Motor neuron (in vitro differentiated cells): ENCODE data around the gene CHERP. TPM values are rescaled to one million over a fixed set of nuclear protein-coding genes. Genes with fewer than 3 reads are reported as not detected.

Experiments
- ATAC-seq, 8 experiments: fragments of 200-7000 bp; cut with Tn5 transposase; replicated peaks in 6 of 8; 2 replicates each; pipeline ENCODE4 v1.8.0; 2021; ENCODE audit warnings: mild to moderate bottlenecking in 8 of 8, moderate library complexity in 8 of 8
- H3K27ac ChIP-seq, 2 donors: fragments of 250-450 bp; sonication (Bioruptor Pico); 2 replicates each; pipeline ENCODE4 v1.9.0; 2021; ENCODE audit warnings: antibody characterized with exemption in 2 of 2, mild to moderate bottlenecking in 2 of 2, moderate library complexity in 1 of 2
- H3K4me1 ChIP-seq, 2 donors: fragments of 250-450 bp; sonication (Bioruptor Pico); replicated peaks in 1 of 2; 2 replicates each; pipeline ENCODE4 v1.6.1; 2021; ENCODE audit warnings: antibody characterized with exemption in 2 of 2, mild to moderate bottlenecking in 2 of 2, moderate library complexity in 1 of 2
- H3K4me3 ChIP-seq, 5 donors: fragments of 250-450 bp; sonication (Bioruptor Pico); 2 replicates each; pipeline ENCODE4 v1.9.0; 2021; ENCODE audit warnings: antibody characterized with exemption in 5 of 5, mild to moderate bottlenecking in 5 of 5, moderate library complexity in 4 of 5
- WGBS, 10 experiments: fragments of 450-650 bp; shearing (Covaris generic); methylation state at CpG; one replicate each; pipeline ENCODE4 v1.0.0; 2022; 5-methylcytosine and 5-hydroxymethylcytosine counted together
- in situ Hi-C, 9 experiments: fragments of 400-800 bp; cut with MboI; loops; one replicate each; pipeline ENCODE4 v1.15.0; 2021; ENCODE audit warnings: low sequenced_read_pairs in 9 of 9, low pct_unique_long_range_greater_than_20kb in 2 of 9; ENCODE audit not compliant: unreplicated experiment in 9 of 9
- total RNA-seq, 8 experiments: library from RNA; unstranded; fragments of 300-600 nt; gene quantifications; 2 replicates each; pipeline versions ENCODE4 v1.2.3 to v1.2.4, GENCODE V29; 2022

Gene CHERP
- total RNA-seq, 8 experiments from 2014 or later, result 5.4 to 42.8 (median 14.1) TPM

- H3K4me1 ChIP-seq, result peaks cover 14 to 30% of the 10 kb centered on the region in 2 donors
- no peak overlapping the region for H3K27ac ChIP-seq
- ATAC-seq, result no peak
- in situ Hi-C loops, result loop anchor here in 1 of 9 experiments (10.0 kb wide), 1 partner anchor 51 kb away; the partner anchor contains the start of gene MED26
- H3K4me3 ChIP-seq, result peak overlapping the region; percentile 66 to 88 (median 74)
Observed at GRCh38 chr19:16573925-16574324, 31.7 kb upstream of the CHERP start.

GRCh38 chr19:16573296-16573695, 31.1 kb upstream of the CHERP start:
- no peak for ATAC-seq
- 0 to 80% (median 67%) methylated on average over 1 to 11 of the region's 13 CpGs; no CpG with 5 or more reads in 1 of the 10 experiments for WGBS, 10 experiments
- in situ Hi-C loops, result loop anchor here in 1 of 9 experiments (10.0 kb wide), 1 partner anchor 52 kb away; the partner anchor contains the start of gene MED26
- H3K27ac ChIP-seq, result peak overlapping the region; percentile 88 to 96
- H3K4me3 ChIP-seq, result peak overlapping the region; percentile 66 to 88 (median 74)
- peaks cover 14 to 30% of the 10 kb centered on the region in 2 donors for H3K4me1 ChIP-seq

GRCh38 chr19:16572332-16573211, 30.3 kb upstream of the CHERP start, which contains the start of gene SLC35E1:
Gene SLC35E1, minus strand, starts transcription at chr19:16572415. Its CDS starts 51 bp downstream, at chr19:16572364.
- 0 to 4% (median 0%) methylated on average over 1 to 17 of the region's 83 CpGs; no CpG with 5 or more reads in 1 of the 10 experiments for WGBS, 10 experiments
- peaks cover 14 to 30% of the 10 kb centered on the region in 2 donors for H3K4me1 ChIP-seq
- peak within 1 kb of the TSS; percentile 88 to 96 for H3K27ac ChIP-seq
- peak; percentile 90 to 97 (median 94) for ATAC-seq
- H3K4me3 ChIP-seq, result peak within 1 kb of the TSS; percentile 66 to 88 (median 74)
- in situ Hi-C loops, result loop anchor here in 1 of 9 experiments (10.0 kb wide), 1 partner anchor 52 kb away; the partner anchor contains the start of gene MED26

GRCh38 chr19:16571822-16572331, 29.6 kb upstream of the CHERP start:
- WGBS, 10 experiments, result 0 to 2% (median 1%) methylated on average over 2 to 27 of the region's 75 CpGs; no CpG with 5 or more reads in 7 of the 10 experiments
- in situ Hi-C loops, result loop anchor here in 1 of 9 experiments (10.0 kb wide), 1 partner anchor 53 kb away; the partner anchor contains the start of gene MED26
- Histone ChIP-seq H3K4me1 (peaks cover 14 to 30% of the 10 kb centered on the region in 2 donors), H3K27ac (peak overlapping the region; percentile 77 to 89), H3K4me3 (peak overlapping the region; percentile 66 to 88 (median 74))
- peak in 3 of 8 experiments; percentile 22 to 49 (median 28) for ATAC-seq

DNA sequence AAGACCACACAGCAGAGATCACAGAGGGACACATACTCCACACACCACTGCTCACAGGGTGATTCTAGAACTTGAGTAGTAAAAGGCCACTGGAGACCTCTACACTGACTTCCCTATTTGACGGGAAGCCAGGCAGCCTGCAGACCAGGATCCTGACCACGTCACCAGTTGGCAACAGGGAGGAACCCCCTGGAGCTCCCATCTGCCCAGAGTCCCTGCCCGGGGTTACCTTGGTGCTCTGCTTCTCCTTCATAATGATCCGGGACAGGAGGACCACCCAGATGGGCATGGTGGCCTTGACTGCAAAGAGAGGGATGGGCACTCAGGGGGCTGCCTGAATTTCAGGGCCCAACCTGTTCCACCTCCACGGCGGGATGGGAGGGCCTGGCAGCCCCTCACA, 29.0 kb upstream of the CHERP start:
- in situ Hi-C loops, result loop anchor here in 1 of 9 experiments (10.0 kb wide), 1 partner anchor 54 kb away; the partner anchor contains the start of gene MED26
- ATAC-seq, result no peak
- H3K27ac ChIP-seq, result peak overlapping the region; percentile 77 to 89

DNA sequence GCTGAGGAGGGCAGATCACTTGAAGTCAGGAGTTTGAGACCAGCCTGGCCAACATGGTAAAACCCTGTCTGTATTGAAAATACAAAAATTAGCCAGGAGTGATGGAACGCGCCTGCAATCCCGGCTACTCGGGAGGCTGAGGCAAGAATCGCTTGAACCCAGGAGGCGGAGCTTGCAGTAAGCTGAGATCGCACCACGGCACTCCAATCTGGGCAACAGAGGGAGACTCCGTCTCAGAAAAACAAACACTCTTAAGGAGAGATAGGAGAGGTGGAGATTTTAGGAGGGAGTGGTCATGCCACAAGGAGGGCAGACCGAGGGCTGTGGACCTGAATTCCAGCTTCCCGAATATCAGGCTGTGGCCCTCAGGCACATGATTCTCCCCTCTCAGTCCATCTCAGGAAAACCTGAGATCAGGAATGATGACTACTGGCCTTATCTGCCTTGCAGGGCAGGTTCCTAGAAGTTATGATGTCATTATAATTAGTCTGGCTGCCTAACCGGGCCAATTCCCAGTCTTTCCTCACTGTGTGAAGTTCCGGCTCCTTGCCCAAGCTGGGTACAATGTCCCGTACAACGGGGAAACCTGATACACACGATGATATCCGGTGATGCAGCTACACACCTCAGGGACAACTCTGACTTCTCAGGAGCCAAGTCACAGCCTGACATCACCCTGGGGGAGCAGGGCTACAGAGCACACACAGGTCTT, 27.5 kb upstream of the CHERP start:
- Histone ChIP-seq H3K4me3 (no peak overlapping the region), H3K27ac (no peak overlapping the region), H3K4me1 (peaks cover 14 to 28% of the 10 kb centered on the region in 2 donors)
- WGBS, 10 experiments, result 74 to 97% (median 85%) methylated on average over 2 to 15 of the region's 17 CpGs; no CpG with 5 or more reads in 3 of the 10 experiments
- in situ Hi-C loops, result loop anchor here in 1 of 9 experiments (10.0 kb wide), 1 partner anchor 55 kb away; the partner anchor contains the start of gene MED26
- no peak for ATAC-seq

More for the DNA sequence above, 29.0 kb upstream of the CHERP start:
- peaks cover 14 to 30% of the 10 kb centered on the region in 2 donors for H3K4me1 ChIP-seq
- peak overlapping the region; percentile 66 to 88 (median 74) for H3K4me3 ChIP-seq
- WGBS, 10 experiments, result 10 to 38% (median 20%) methylated on average over 1 to 4 of the region's 6 CpGs; no CpG with 5 or more reads in 5 of the 10 experiments

- Histone ChIP-seq H3K4me1 (peaks cover 2 to 12% of the 10 kb centered on the region in 2 donors), H3K4me3 (no peak overlapping the region), H3K27ac (no peak overlapping the region)
- in situ Hi-C loops, result no loop called here
- WGBS, 10 experiments, result 69 to 100% (median 89%) methylated on average over 1 to 5 of the region's 5 CpGs; no CpG with 5 or more reads in 1 of the 10 experiments
- ATAC-seq, result no peak
Observed at GRCh38 chr19:16566702-16567101, 24.5 kb upstream of the CHERP start.

- no peak for ATAC-seq
- Histone ChIP-seq H3K27ac (no peak overlapping the region), H3K4me1 (peaks cover 2 to 9% of the 10 kb centered on the region in 2 donors), H3K4me3 (no peak overlapping the region)
- in situ Hi-C loops, result no loop called here
- 50 to 100% (median 98%) methylated on average over 1 to 10 of the region's 10 CpGs; no CpG with 5 or more reads in 2 of the 10 experiments for WGBS, 10 experiments
Observed at GRCh38 chr19:16566161-16566560, 23.9 kb upstream of the CHERP start.

GRCh38 chr19:16564842-16565241, 22.6 kb upstream of the CHERP start:
- in situ Hi-C loops, result no loop called here
- H3K4me3 ChIP-seq, result no peak overlapping the region
- H3K4me1 ChIP-seq, result no peaks in the 10 kb centered on the region
- H3K27ac ChIP-seq, result no peak overlapping the region
- 80 to 100% (median 94%) methylated on average over 1 to 7 of the region's 7 CpGs for WGBS, 10 experiments
- no peak for ATAC-seq

- WGBS, 10 experiments, result 75 to 100% (median 92%) methylated on average over 1 to 6 of the region's 6 CpGs; no CpG with 5 or more reads in 1 of the 10 experiments
- in situ Hi-C loops, result no loop called here
- no peaks in the 10 kb centered on the region for H3K4me1 ChIP-seq
- H3K27ac ChIP-seq, result no peak overlapping the region
- ATAC-seq, result no peak
- H3K4me3 ChIP-seq, result no peak overlapping the region
Observed at GRCh38 chr19:16562608-16563025, 20.4 kb upstream of the CHERP start.

- H3K4me1 ChIP-seq, result no peaks in the 10 kb centered on the region
- WGBS, 10 experiments, result 96 to 100% (median 100%) methylated on average over 1 to 5 of the region's 8 CpGs; no CpG with 5 or more reads in 6 of the 10 experiments
- ATAC-seq, result no peak
- in situ Hi-C loops, result no loop called here
- H3K4me3 ChIP-seq, result no peak overlapping the region
- no peak overlapping the region for H3K27ac ChIP-seq
Observed at GRCh38 chr19:16561382-16561781, 19.1 kb upstream of the CHERP start.

DNA sequence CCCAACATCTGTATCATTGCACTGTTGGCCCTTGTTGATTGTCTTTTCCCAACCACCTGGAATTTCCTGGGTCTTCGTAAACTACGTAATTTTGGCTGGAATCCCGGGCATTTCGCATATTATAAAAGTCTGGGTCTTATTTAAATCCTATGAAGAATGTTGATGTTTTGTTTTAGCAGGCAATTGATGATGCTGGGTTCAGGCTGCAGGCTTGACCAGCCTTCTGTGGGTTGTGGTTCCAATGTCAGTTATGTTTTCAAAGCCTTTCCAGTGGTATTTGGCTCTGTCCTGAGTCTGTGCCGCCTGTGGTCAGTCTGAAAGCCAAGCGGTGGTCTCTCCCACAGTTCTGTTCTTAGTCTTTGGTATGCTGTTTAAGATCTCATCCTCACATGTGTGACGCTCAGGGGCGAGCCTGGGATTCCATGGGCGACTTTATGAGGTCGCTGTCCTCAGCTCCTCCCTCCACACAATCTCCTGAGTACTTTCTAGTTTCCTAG, 17.6 kb upstream of the CHERP start:
- in situ Hi-C loops, result no loop called here
- Histone ChIP-seq H3K4me1 (no peaks in the 10 kb centered on the region), H3K4me3 (no peak overlapping the region), H3K27ac (no peak overlapping the region)
- WGBS, 10 experiments, result 72 to 100% (median 95%) methylated on average over 1 to 10 of the region's 10 CpGs; no CpG with 5 or more reads in 1 of the 10 experiments
- ATAC-seq, result peak in 1 of 8 experiments; percentile 69
